ENCODE measurements around the gene SMAD2.

DNA sequence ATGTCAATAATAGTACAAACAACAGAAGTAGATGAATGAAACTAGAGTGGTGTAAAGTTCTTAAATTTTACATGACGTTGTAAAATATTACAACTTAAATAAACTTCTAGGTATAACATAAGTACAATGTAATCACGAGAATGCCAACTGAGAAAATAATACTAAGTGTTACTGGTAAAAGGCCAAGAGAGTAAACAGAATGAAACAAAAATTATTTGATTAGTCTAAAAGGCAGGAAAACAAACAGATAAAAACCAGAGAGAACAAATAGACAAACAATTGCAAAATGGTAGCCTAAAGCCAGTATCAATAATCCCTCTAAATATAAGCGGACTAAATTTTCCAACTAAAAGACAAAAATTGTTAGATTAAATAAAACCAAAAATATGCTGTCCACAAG is 71.9 kb downstream of the SMAD2 start:
- TF ChIP-seq, protein P1, sequence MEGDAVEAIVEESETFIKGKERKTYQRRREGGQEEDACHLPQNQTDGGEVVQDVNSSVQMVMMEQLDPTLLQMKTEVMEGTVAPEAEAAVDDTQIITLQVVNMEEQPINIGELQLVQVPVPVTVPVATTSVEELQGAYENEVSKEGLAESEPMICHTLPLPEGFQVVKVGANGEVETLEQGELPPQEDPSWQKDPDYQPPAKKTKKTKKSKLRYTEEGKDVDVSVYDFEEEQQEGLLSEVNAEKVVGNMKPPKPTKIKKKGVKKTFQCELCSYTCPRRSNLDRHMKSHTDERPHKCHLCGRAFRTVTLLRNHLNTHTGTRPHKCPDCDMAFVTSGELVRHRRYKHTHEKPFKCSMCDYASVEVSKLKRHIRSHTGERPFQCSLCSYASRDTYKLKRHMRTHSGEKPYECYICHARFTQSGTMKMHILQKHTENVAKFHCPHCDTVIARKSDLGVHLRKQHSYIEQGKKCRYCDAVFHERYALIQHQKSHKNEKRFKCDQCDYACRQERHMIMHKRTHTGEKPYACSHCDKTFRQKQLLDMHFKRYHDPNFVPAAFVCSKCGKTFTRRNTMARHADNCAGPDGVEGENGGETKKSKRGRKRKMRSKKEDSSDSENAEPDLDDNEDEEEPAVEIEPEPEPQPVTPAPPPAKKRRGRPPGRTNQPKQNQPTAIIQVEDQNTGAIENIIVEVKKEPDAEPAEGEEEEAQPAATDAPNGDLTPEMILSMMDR (IDR thresholded peaks at IDR 0.05), result no peak
- TF ChIP-seq KDM1A (IDR thresholded peaks at IDR 0.05; ENCODE audit: low read depth) (no peak), HOXB13 (CRISPR knock-in tag; IDR thresholded peaks at IDR 0.05; ENCODE audit: low read depth) (no peak), CBX2 (IDR thresholded peaks at IDR 0.05; ENCODE audit: borderline replicate concordance, low read depth) (no peak), SREBF2 (IDR thresholded peaks at IDR 0.05) (no peak), POLR2A (IDR thresholded peaks at IDR 0.05; ENCODE audit: low read length) (no peak), EHMT2 (IDR thresholded peaks at IDR 0.05; ENCODE audit: low read depth) (no peak), CHD2 (IDR thresholded peaks at IDR 0.05; ENCODE audit: low read length, partially characterized antibody) (no peak)
- TF ChIP-seq, protein P2, sequence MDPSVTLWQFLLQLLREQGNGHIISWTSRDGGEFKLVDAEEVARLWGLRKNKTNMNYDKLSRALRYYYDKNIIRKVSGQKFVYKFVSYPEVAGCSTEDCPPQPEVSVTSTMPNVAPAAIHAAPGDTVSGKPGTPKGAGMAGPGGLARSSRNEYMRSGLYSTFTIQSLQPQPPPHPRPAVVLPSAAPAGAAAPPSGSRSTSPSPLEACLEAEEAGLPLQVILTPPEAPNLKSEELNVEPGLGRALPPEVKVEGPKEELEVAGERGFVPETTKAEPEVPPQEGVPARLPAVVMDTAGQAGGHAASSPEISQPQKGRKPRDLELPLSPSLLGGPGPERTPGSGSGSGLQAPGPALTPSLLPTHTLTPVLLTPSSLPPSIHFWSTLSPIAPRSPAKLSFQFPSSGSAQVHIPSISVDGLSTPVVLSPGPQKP (IDR thresholded peaks at IDR 0.05; ENCODE audit: low read depth, low read length), result no peak
- TF ChIP-seq, protein P3, sequence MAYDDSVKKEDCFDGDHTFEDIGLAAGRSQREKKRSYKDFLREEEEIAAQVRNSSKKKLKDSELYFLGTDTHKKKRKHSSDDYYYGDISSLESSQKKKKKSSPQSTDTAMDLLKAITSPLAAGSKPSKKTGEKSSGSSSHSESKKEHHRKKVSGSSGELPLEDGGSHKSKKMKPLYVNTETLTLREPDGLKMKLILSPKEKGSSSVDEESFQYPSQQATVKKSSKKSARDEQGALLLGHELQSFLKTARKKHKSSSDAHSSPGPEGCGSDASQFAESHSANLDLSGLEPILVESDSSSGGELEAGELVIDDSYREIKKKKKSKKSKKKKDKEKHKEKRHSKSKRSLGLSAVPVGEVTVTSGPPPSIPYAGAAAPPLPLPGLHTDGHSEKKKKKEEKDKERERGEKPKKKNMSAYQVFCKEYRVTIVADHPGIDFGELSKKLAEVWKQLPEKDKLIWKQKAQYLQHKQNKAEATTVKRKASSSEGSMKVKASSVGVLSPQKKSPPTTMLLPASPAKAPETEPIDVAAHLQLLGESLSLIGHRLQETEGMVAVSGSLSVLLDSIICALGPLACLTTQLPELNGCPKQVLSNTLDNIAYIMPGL (CRISPR knock-in tag; IDR thresholded peaks at IDR 0.05; ENCODE audit: borderline replicate concordance), result no peak
- TF ChIP-seq, protein P4, sequence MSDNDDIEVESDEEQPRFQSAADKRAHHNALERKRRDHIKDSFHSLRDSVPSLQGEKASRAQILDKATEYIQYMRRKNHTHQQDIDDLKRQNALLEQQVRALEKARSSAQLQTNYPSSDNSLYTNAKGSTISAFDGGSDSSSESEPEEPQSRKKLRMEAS (IDR thresholded peaks at IDR 0.05), result no peak
- TF ChIP-seq, protein P5, sequence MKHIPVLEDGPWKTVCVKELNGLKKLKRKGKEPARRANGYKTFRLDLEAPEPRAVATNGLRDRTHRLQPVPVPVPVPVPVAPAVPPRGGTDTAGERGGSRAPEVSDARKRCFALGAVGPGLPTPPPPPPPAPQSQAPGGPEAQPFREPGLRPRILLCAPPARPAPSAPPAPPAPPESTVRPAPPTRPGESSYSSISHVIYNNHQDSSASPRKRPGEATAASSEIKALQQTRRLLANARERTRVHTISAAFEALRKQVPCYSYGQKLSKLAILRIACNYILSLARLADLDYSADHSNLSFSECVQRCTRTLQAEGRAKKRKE (CRISPR knock-in tag; IDR thresholded peaks at IDR 0.05; ENCODE audit: low read depth), result no peak
